GM19193 (cell line): Measurements from ENCODE around the gene LRP8.

Experiments used
- POLR2A ChIP-seq: IDR thresholded peaks from 4 replicates; pipeline ENCODE4 v1.6.1; 2011; ENCODE audit not compliant: insufficient read depth, insufficient read length; ENCODE audit errors: extremely low read depth

LRP8 gene

DNA sequence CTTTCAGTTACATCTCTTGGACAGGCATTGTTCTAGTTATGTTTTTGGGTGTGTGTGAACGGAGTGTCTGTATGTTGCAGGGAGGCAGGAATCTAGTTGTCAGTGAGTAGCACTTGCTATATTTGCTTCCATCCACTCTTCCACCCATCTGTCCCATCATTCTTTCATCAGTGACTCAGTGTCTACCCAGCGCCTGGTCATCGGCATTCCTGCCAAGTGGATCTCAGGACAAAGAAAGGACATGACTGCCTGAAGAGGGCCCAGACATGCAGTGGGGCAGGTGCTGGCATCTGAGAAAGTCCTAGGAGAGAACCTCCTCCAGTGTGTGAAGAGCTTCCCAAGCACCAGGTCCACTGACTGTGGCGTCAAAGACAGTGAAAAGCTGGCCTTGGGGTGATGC, 62.3 kb downstream of the LRP8 start:
- no peak for TF ChIP-seq POLR2A

DNA sequence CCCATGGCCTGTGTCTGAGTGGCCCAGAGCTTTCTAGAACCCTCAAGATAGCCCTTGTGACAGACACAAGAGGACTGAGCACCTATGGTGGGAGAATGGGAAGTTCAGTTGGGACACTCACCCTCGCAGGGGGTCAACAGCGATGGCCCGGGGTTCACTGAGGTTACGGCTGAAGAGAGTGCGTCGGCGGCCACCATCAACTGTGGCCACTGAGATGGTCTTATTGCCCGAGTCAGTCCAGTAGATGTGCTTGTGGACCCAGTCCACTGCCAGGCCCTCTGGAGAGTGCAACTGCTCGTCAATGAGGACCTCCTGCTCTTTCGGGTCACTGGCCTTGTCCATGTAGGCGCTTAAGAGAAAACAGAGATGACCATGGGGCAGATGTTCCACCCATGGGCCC, 63.8 kb downstream of the LRP8 start:
- no peak for TF ChIP-seq POLR2A

DNA sequence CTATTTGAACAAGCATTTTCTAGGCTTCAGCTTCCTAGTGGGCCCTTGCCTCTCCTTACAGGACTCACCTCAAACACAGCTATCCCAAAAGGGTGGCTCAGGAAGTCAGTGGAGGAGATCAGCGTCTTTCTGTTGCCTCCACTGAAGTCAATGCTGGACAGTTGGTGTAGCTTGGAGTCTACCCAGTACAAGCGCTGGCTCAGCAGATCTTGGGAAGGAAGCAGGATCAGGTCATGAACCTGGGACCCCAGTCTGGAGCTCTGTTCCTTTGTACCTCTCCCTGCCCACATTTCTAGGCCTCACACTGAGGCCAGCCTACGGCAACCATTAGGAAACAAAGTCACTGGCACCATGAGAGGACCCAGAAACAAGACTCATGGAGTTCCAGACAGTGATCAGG, 65.9 kb downstream of the LRP8 start:
- no peak for TF ChIP-seq POLR2A

- TF ChIP-seq POLR2A, result no peak
Measured at GRCh38 chr1:53260631-53261247, 67.1 kb downstream of the LRP8 start.

DNA sequence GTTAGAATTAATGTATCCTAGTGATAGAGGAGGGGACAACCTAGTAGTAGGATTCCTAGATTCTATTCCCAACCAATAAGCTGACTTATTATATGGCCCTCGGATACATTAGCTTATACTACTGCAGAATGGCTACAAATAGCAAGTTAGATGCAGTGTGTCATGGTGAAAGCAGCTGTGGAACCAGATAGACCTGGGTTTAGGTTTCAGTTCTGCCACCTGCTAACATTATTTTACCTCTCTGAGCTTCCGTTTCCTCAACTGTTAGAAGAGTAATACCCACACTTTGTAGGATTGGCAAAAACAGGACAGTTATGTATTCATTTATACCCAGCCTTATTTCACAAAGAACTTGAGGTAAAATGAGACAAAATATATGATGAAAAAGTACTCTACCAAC, 67.9 kb downstream of the LRP8 start:
- TF ChIP-seq POLR2A, result no peak

- TF ChIP-seq POLR2A, result no peak
Measured at GRCh38 chr1:53258216-53258615, 69.7 kb downstream of the LRP8 start.

DNA sequence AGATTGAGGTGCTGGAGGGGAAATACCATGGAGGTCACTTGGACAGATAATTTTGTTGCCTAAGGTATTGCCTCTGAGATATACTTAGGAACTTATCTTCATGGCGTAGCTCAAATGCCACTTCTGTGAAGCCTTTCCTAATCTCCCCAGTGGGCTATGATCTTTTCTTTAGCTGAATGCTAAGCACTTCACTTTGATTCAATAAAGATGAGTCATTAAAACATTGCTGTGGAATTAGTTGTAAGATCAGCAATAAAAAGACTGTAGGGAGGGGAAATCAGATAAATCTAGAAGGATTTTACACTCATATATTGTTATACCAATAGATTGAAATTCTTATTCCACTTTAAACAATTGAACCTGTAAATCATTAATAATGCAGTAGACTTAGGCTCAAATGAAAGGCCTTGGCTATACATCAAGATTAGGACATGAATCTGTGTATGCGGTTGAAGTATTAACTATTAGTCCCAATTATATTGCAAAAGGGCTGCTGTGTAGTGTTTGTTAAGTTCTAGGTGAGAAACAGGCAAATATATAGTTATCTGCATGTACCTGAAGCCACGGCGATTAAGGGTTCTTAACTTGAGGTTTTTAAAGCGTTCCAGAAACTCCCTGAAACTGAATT, 70.3 kb downstream of the LRP8 start:
- no peak for TF ChIP-seq POLR2A

DNA sequence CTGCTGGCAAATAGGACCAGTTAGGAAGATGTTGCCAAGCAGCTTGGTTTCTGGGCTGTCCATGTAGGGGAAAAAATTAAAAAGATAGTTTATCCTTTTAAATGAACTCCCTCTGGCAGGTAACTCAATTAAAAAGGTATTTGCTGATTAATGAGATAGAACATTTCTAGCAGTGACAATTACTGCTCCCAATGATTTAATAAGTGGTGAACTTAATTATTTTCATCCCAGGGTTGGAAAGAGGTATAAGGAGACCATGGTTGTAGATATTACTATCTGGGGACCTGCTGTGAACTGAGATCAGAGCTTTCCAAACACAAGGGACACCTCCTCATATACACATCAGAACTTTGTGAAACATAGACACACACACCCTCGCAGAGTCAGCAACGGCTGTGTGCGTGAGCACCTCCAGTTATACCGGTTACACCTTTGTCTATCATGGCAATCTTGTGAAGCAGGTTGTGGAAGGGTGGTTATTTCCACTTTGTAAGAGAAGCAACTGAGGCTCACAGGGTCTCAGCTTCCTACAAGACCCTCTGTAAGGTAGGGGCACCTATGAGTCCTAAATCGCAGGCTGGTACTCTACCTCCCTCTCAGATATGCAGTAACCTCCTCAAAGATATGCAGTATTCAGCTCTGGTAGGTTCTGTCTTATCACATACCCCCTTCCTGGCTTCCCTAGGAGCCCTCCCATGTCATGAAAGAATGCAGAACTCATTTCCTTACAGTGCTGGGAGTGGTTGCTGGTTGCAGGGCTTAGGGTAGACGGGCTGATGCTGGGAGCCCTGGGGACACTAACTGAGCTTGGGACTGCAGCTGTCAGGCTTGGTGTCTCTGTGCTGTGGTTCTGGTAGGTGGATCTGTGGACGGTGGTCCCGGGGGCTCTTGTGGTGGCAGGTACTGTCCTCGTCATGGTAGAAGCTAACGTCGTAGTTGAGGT, 71.1 kb downstream of the LRP8 start:
- TF ChIP-seq POLR2A, result no peak

DNA sequence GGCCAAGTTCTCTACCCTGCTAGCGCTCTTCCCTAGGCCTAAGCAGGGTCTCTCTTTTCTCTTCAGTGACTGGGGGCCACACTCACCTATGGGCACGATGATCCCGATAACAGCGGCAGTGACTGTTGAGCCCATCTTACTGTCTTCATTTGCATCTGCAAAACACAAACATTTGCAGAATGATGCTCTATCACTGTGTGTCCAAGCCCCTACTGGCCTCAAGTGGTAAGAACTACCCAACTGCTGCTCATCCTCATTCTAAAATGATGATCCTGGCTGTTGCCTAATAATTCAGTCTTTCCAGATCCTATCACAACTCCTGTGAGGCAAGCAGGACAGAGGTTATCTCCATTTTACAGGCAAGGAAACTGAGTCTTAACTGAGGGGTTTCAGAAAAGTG, 72.8 kb downstream of the LRP8 start:
- TF ChIP-seq POLR2A, result no peak

DNA sequence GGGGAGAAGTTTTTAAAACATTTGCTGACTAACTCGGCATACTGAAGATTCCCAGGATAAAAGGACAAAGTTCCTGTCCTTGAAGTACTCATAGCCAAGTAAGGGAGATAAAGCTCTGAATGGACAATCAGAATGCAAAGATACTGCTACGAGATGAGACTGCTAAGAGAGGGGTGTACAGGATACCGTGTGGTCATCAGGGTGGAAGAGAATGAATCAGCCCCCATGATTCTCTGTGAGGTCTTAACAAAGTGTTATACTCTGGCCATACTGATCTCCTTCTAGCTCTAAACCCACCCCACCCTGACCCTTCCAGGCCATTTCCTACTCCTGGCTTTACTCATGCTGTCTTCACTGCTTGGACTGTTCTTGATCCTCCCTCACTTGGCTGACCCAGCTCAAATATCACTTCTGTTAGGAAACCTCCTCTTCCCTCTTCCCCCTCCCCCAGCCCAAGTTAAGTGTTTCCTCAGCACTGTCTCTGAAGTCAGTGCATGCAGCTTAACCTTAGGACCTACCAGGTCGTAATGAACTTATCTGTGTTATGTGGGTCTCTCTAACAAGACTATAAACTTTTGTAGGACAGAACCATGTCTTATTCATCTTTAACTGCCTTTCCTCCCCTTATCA, 73.7 kb downstream of the LRP8 start:
- no peak for TF ChIP-seq POLR2A

DNA sequence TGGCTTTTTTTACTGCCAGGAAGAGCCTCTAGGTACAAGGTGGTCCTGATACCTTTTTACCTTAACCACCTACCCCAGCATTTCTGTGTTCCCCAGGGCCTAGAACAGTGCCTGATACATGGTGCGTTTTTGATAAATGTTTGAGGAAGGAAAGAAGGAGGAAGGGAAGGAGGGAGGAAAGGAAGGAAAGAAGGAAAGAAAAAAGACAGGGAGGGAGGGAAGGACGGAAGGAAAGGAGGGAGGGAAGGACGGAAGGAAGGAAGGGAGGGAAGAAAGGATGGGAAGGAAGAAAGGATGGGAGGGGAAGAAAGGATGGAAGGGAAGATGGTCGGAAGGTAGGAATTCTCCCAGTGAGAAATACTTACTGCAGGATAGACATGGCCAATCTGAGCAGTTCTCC, 77.5 kb downstream of the LRP8 start:
- no peak for TF ChIP-seq POLR2A

- TF ChIP-seq POLR2A, result no peak
Measured at GRCh38 chr1:53249706-53250105, 78.2 kb downstream of the LRP8 start.

- TF ChIP-seq POLR2A, result no peak
Measured at GRCh38 chr1:53246261-53247134, 81.4 kb downstream of the LRP8 start.

DNA sequence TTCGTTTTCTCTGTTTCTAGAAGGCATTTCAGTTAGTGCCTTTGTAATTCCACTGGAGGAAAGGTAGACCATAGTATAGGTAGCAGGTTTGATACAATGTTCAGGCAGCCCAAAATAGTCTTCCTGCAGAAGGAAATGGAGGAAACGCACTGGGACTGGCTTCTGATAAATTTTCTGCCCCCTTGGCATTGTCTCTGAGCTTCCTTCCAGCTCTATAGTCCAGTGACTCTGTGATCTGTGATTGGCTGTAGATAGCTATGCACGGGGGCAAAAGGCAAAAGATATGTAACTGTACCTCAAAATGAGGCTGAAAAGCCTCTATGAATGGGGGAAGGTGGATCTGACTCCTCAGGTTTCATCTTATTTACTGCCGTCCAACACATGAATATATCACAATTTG, 83.7 kb downstream of the LRP8 start:
- TF ChIP-seq POLR2A, result no peak
